Measurements from ENCODE around the gene PRMT7.

The PRMT7 gene

GRCh38 chr16:68310774-68311511 is at the start of gene PRMT7, which contains the start of gene SLC7A6OS:
Gene PRMT7 (plus strand): TSS chr16:68311019. CDS start chr16:68315980, 4,961 bp downstream.
Gene SLC7A6OS (minus strand): TSS chr16:68310946. CDS start chr16:68310926, 20 bp downstream.
- DNase-seq: peak; percentile 89

- no peak for DNase-seq
These were observed 47.2 kb upstream of the PRMT7 start for GRCh38 chr16:68263559-68264127.

GRCh38 chr16:68264128-68265077 is 46.4 kb upstream of the PRMT7 start, which contains the start of gene SLC7A6:
Gene SLC7A6 (plus strand): TSS chr16:68264526. CDS start chr16:68274727, 10,201 bp downstream.
- peak; percentile 87 for DNase-seq

- DNase-seq: peak; percentile 55
These were observed 45.5 kb upstream of the PRMT7 start for GRCh38 chr16:68265078-68265920.

- DNase-seq: no peak
These were observed 43.0 kb upstream of the PRMT7 start for GRCh38 chr16:68267612-68268405.

- DNase-seq: no peak
These were observed 41.0 kb upstream of the PRMT7 start for GRCh38 chr16:68269793-68270192.

- no peak for DNase-seq
These were observed 40.5 kb upstream of the PRMT7 start for GRCh38 chr16:68270353-68270752.

- DNase-seq: peak; percentile 34
These were observed 38.2 kb upstream of the PRMT7 start for GRCh38 chr16:68272507-68273209.

GRCh38 chr16:68273459-68273858 is 37.4 kb upstream of the PRMT7 start:
- DNase-seq: no peak

GRCh38 chr16:68273896-68274295 is 36.9 kb upstream of the PRMT7 start:
- no peak for DNase-seq

- DNase-seq: no peak
These were observed 36.4 kb upstream of the PRMT7 start for GRCh38 chr16:68274441-68274840.

- DNase-seq: peak; percentile 30
These were observed 35.1 kb upstream of the PRMT7 start for GRCh38 chr16:68275611-68276191.

- no peak for DNase-seq
These were observed 34.6 kb upstream of the PRMT7 start for GRCh38 chr16:68276223-68276622.

- DNase-seq: no peak
These were observed 30.9 kb upstream of the PRMT7 start for GRCh38 chr16:68279726-68280558.

- peak; percentile 37 for DNase-seq
These were observed 29.3 kb upstream of the PRMT7 start for GRCh38 chr16:68281368-68282063.

- DNase-seq: no peak
These were observed 28.8 kb upstream of the PRMT7 start for GRCh38 chr16:68282064-68282452.

GRCh38 chr16:68283346-68283745 is 27.5 kb upstream of the PRMT7 start:
- DNase-seq: no peak

GRCh38 chr16:68283801-68284598 is 26.8 kb upstream of the PRMT7 start:
- no peak for DNase-seq

Measured in activated CD8-positive, alpha-beta memory T cell treated with anti-CD3 and anti-CD28 coated beads, Interleukin-2, amount 50 U/mL, for 4 hours (primary cell).